Spleen (tissue), 11 donors: ENCODE results near the gene CASP2. TPM values are rescaled to one million over a fixed set of nuclear protein-coding genes. Genes with fewer than 3 reads are reported as not detected.

Experiments
- DNase-seq: peaks from one replicate; pipeline ENCODE4 v3.0.0-alpha.2; 2020
- H3K27ac ChIP-seq, 8 donors: fragments of 200-600 bp; sonication (generic) in 7 of 8; 1 replicate in 4 of 8; 2 replicates in 4 of 8; pipeline versions ENCODE4 v1.5.0 to v1.8.0; 2016 to 2021; ENCODE audit warnings: inconsistent platforms in 4 of 8, mild to moderate bottlenecking in 4 of 8, moderate library complexity in 1 of 8
- H3K27me3 ChIP-seq, 7 donors: fragments of 200-600 bp; sonication (generic) in 6 of 7; replicated peaks in 1 of 7; 1 replicate in 4 of 7; 2 replicates in 3 of 7; pipeline versions ENCODE4 v1.5.0 to v1.8.0; 2016 to 2021; ENCODE audit warnings: inconsistent platforms in 3 of 7, mild to moderate bottlenecking in 1 of 7
- H3K36me3 ChIP-seq, 6 donors: fragments of 200-600 bp; sonication (generic) in 5 of 6; 1 replicate in 4 of 6; 2 replicates in 2 of 6; pipeline versions ENCODE4 v1.5.0 to v1.8.0; 2016 to 2021; ENCODE audit warnings: inconsistent platforms in 2 of 6
- H3K4me1 ChIP-seq, 6 donors: fragments of 200-600 bp; sonication (generic) in 5 of 6; 1 replicate in 3 of 6; 2 replicates in 3 of 6; pipeline versions ENCODE4 v1.5.0 to v1.8.0; 2016 to 2021; ENCODE audit warnings: inconsistent platforms in 3 of 6
- H3K4me3 ChIP-seq, 8 donors: fragments of 200-600 bp; sonication (generic) in 7 of 8; 1 replicate in 4 of 8; 2 replicates in 4 of 8; pipeline versions ENCODE4 v1.5.0 to v1.8.0; 2016 to 2021; ENCODE audit warnings: inconsistent platforms in 4 of 8, mild to moderate bottlenecking in 4 of 8, moderate library complexity in 2 of 8
- H3K9me3 ChIP-seq, 8 donors: fragments of 200-600 bp; sonication (generic) in 7 of 8; 1 replicate in 4 of 8; 2 replicates in 4 of 8; pipeline versions ENCODE4 v1.5.0 to v1.8.0; 2016 to 2021; ENCODE audit warnings: inconsistent platforms in 4 of 8
- CTCF ChIP-seq, 11 experiments: fragments of 200-600 bp in 7 of 11; fragments of 450-650 bp in 4 of 11; sonication (generic) in 4 of 11; IDR thresholded peaks in 8 of 11; conservative IDR thresholded peaks in 3 of 11; 1 replicate in 7 of 11; 2 replicates in 4 of 11; pipeline versions ENCODE4 v1.4.0 to v1.8.0; 2016 to 2021; ENCODE audit warnings: antibody characterized with exemption in 11 of 11, inconsistent platforms in 4 of 11, mild to moderate bottlenecking in 1 of 11
- POLR2A ChIP-seq, 3 donors: fragments of 450-650 bp; IDR thresholded peaks; one replicate each; pipeline ENCODE4 v1.5.1; 2017; ENCODE audit warnings: antibody characterized with exemption in 3 of 3, mild to moderate bottlenecking in 1 of 3
- POLR2AphosphoS5 ChIP-seq, 3 donors: sonication (generic); formaldehyde crosslinking; IDR thresholded peaks; one replicate each; pipeline ENCODE4 v1.5.1; 2017; ENCODE audit warnings: antibody characterized with exemption in 3 of 3
- WGBS, 5 donors: extraction: QIAGEN DNeasy Blood & Tissue Kit in 3 of 5; methylation state at CpG; one replicate each; pipeline versions ENCODE4 v1.1.5 to v1.1.7; 2013 to 2018; 5-methylcytosine and 5-hydroxymethylcytosine counted together
- intact Hi-C: fragments of 100-400 bp; cut with DNase I; formaldehyde crosslinking; loops from one replicate; pipeline ENCODE4 v1.15.0; 2023; ENCODE audit warnings: low total_unique reads
- polyA plus RNA-seq, 3 donors: library from polyadenylated mRNA; stranded (reverse); fragments of 200-250 nt; gene quantifications; one replicate each; pipeline ENCODE4 v1.2.1, GENCODE V29; 2013
- total RNA-seq, 7 donors: library from RNA; depleted of rRNA in 3 of 7; stranded (reverse); fragments of >200 nt in 3 of 7; fragmentation: NEBNext Ultra II Directional in 4 of 7; extraction: Animal tissue kit (Norgen Biotek cat#: 25700) in 4 of 7; gene quantifications; one replicate each; pipeline versions ENCODE4 v1.1.0 to v1.2.1, GENCODE V29; 2016 to 2021
- donor health status: healthy with polysubstance abuse.
- donor health status: DM: no; HTN: no; CAD: no; lungs with moderate emphysema.
- donor health status: DM: no; HTN: no; CAD: no.
- donor health status: Bipolar disorder and iron deficiency.
- donor health status: healthy.
- donor health status: DM: no; HTN: no; CAD: no.
- donor health status: DM: yes; HTN: yes; CAD: no.

CASP2 gene
- total and polyA plus RNA-seq, 10 donors, result 9.9 to 51.0 (median 34.4) TPM

GRCh38 chr7:143280160-143280559, 8.0 kb upstream of the CASP2 start:
- Histone ChIP-seq H3K9me3 (no peaks in the 10 kb centered on the region), H3K27ac (peak overlapping the region; percentile 36 to 76 (median 64)), H3K4me3 (peak overlapping the region in 2 of 8 donors; percentile 1 to 34), H3K4me1 (peaks cover 11 to 35% (median 22%) of the 10 kb centered on the region in 6 donors), H3K27me3 (no peaks in the 10 kb centered on the region), H3K36me3 (no peaks in the 10 kb centered on the region)
- intact Hi-C loops, result no loop called here
- no peak for DNase-seq
- no peak for TF ChIP-seq CTCF (IDR thresholded peaks at IDR 0.05 in 8 of 11, conservative IDR thresholded peaks at IDR 0.05 in 3 of 11)
- TF ChIP-seq POLR2AphosphoS5 (IDR thresholded peaks at IDR 0.05), result no peak
- no peak for TF ChIP-seq POLR2A (IDR thresholded peaks at IDR 0.05)
- 49 to 73% (median 54%) methylated on average over 1 of the region's 1 CpG for WGBS, 5 donors

GRCh38 chr7:143280566-143280965, 7.6 kb upstream of the CASP2 start:
- TF ChIP-seq CTCF (IDR thresholded peaks at IDR 0.05 in 8 of 11, conservative IDR thresholded peaks at IDR 0.05 in 3 of 11) (no peak), POLR2AphosphoS5 (IDR thresholded peaks at IDR 0.05) (no peak), POLR2A (IDR thresholded peaks at IDR 0.05) (no peak)
- Histone ChIP-seq H3K4me3 (no peak overlapping the region), H3K27me3 (no peaks in the 10 kb centered on the region), H3K27ac (peak overlapping the region in 5 of 8 donors; percentile 60 to 76 (median 71)), H3K9me3 (no peaks in the 10 kb centered on the region), H3K36me3 (no peaks in the 10 kb centered on the region), H3K4me1 (peaks cover 11 to 35% (median 22%) of the 10 kb centered on the region in 6 donors)
- 66 to 85% (median 76%) methylated on average over 2 of the region's 2 CpGs for WGBS, 5 donors
- intact Hi-C loops, result no loop called here
- no peak for DNase-seq

DNA sequence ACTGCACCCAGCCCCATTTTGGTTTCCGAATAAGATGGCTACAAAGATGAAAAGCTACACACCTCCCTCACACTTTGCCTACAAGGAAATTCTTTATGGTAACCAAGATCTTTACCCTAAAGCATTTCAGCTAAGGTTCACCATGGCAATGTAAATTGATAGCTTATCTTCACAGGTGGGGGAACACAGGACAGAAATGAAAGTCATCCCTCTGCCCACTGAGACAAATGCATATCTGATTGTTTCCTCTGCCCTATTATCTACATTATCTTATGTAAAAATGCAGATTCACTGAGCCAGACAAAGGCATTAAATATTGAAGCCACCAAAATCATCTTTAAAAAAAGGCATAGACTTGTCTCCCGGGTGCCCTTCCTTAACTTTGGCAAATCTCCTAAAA, 6.6 kb upstream of the CASP2 start:
- Histone ChIP-seq H3K4me3 (no peak overlapping the region), H3K27ac (no peak overlapping the region), H3K9me3 (no peaks in the 10 kb centered on the region), H3K4me1 (peaks cover 11 to 35% (median 22%) of the 10 kb centered on the region in 6 donors), H3K36me3 (no peaks in the 10 kb centered on the region), H3K27me3 (no peaks in the 10 kb centered on the region)
- no peak for TF ChIP-seq POLR2A (IDR thresholded peaks at IDR 0.05)
- no peak for TF ChIP-seq CTCF (IDR thresholded peaks at IDR 0.05 in 8 of 11, conservative IDR thresholded peaks at IDR 0.05 in 3 of 11)
- TF ChIP-seq POLR2AphosphoS5 (IDR thresholded peaks at IDR 0.05), result no peak
- DNase-seq, result no peak
- intact Hi-C loops, result no loop called here
- 90 to 99% (median 94%) methylated on average over 2 of the region's 2 CpGs for WGBS, 5 donors

GRCh38 chr7:143282124-143282523, 6.0 kb upstream of the CASP2 start:
- 94 to 99% (median 96%) methylated on average over 8 of the region's 8 CpGs for WGBS, 5 donors
- TF ChIP-seq CTCF (IDR thresholded peaks at IDR 0.05 in 8 of 11, conservative IDR thresholded peaks at IDR 0.05 in 3 of 11) (no peak), POLR2AphosphoS5 (IDR thresholded peaks at IDR 0.05) (no peak), POLR2A (IDR thresholded peaks at IDR 0.05) (no peak)
- Histone ChIP-seq H3K36me3 (no peaks in the 10 kb centered on the region), H3K27me3 (no peaks in the 10 kb centered on the region), H3K4me3 (no peak overlapping the region), H3K27ac (no peak overlapping the region), H3K9me3 (no peaks in the 10 kb centered on the region), H3K4me1 (peaks cover 11 to 36% (median 22%) of the 10 kb centered on the region in 6 donors)
- no peak for DNase-seq
- intact Hi-C loops, result no loop called here
